ENCODE results near the gene MAP3K19.

GRCh38 chr2:135010200-135010942 is 36.9 kb downstream of the MAP3K19 start:
- TF ChIP-seq FOXM1 (IDR thresholded peaks at IDR 0.05; ENCODE audit: borderline replicate concordance) = no peak
- TF ChIP-seq PKNOX1 (IDR thresholded peaks at IDR 0.05) = no peak
- no peak for TF ChIP-seq ZNF384 (IDR thresholded peaks at IDR 0.05)
- TF ChIP-seq SUZ12 (IDR thresholded peaks at IDR 0.05) = no peak
- TF ChIP-seq SP1 (IDR thresholded peaks at IDR 0.05) = no peak
- TF ChIP-seq HDGF (IDR thresholded peaks at IDR 0.05; ENCODE audit: borderline replicate concordance) = no peak
- TF ChIP-seq FOXK2 (IDR thresholded peaks at IDR 0.05) = no peak
- no peak for TF ChIP-seq BHLHE40 (IDR thresholded peaks at IDR 0.05; ENCODE audit: borderline replicate concordance)
